Measurements from ENCODE around the gene LRP1B.
"Not testable (repeated sequence)": the region's sequence is repeated elsewhere in the genome, so short reads cannot be mapped to it uniquely, and the experiment has no call there.

Gene LRP1B

GRCh38 chr2:142100970-142101369 is 29.8 kb downstream of the LRP1B start:
- H3K27ac ChIP-seq (ENCODE audit: low read length), result no peak overlapping the region
- H3K27me3 ChIP-seq (ENCODE audit: low read depth, low read length), result no peaks in the 10 kb centered on the region
- H3K36me3 ChIP-seq (ENCODE audit: control insufficient read depth in 1 of 2, insufficient read depth in 2 of 2, low read length in 2 of 2), result no peaks in the 10 kb centered on the region
- H3K4me3 ChIP-seq (ENCODE audit: low read depth in 1 of 2, low read length in 2 of 2), result no peak overlapping the region
- H3K9me3 ChIP-seq (ENCODE audit: control insufficient read depth in 1 of 2, low read length in 2 of 2), result no peaks in the 10 kb centered on the region
- no peaks in the 10 kb centered on the region for H3K4me1 ChIP-seq (ENCODE audit: control insufficient read depth in 1 of 2, insufficient read depth in 2 of 2, low read length in 2 of 2)

DNA sequence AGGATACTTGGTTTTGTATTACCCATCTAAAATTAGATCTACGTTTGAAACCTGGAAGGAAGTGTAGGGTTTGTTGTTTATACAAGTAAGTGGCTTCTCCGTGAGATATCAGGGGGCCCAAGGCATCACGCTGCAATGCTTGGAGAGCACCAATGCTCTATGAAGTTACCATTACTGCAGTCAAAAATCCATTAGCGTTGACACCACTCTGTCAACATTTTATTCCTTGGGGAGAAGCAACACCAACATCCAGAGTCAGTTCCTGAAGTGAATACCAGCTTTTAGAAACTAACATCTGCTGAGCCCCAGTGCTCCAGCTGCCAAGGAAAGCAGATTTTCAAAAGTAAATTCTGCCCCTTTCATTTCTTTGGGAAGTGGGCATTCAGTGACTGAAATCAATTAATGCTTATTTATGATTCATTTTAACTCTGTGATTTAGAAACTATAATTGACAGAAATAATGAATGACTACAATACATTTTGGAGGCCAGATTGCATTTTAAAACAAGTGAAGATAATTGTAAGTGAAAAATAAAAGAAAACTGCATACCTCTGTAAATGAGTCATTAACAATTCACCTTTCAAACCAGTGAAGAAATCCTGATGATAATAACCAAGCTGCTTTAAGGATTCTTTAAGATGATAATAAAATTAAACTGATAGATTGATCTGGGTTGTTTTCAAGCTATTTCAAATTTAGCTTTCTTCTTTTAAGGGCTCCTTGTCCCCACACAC is 30.5 kb downstream of the LRP1B start:
- no peaks in the 10 kb centered on the region for H3K9me3 ChIP-seq (ENCODE audit: control insufficient read depth in 1 of 2, low read length in 2 of 2)
- H3K4me3 ChIP-seq (ENCODE audit: low read depth in 1 of 2, low read length in 2 of 2), result no peak overlapping the region
- H3K4me1 ChIP-seq (ENCODE audit: control insufficient read depth in 1 of 2, insufficient read depth in 2 of 2, low read length in 2 of 2), result no peaks in the 10 kb centered on the region
- H3K27ac ChIP-seq (ENCODE audit: low read length), result no peak overlapping the region
- no peaks in the 10 kb centered on the region for H3K27me3 ChIP-seq (ENCODE audit: low read depth, low read length)
- no peaks in the 10 kb centered on the region for H3K36me3 ChIP-seq (ENCODE audit: control insufficient read depth in 1 of 2, insufficient read depth in 2 of 2, low read length in 2 of 2)

DNA sequence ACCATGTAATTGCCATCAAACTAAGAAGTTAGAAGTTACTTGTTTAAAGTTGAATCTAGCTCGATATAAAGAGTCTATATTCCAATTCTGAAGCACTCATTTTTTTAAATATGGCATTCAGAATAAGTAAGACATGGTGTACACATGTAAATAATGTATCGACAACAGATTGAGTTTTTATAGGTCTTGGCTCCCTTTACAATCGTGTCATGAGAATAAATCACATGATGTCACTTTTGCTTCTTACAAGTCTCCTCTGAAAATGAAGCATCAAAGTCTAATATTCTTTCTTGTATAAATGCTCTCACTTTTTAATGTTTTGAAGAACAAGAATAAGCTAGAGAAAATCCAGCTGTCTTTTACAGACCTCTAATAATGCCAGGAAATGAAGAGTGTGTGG is 33.1 kb downstream of the LRP1B start:
- Histone ChIP-seq H3K36me3 (ENCODE audit: control insufficient read depth in 1 of 2, insufficient read depth in 2 of 2, low read length in 2 of 2) (no peaks in the 10 kb centered on the region), H3K9me3 (ENCODE audit: control insufficient read depth in 1 of 2, low read length in 2 of 2) (no peaks in the 10 kb centered on the region), H3K27ac (ENCODE audit: low read length) (no peak overlapping the region), H3K27me3 (ENCODE audit: low read depth, low read length) (no peaks in the 10 kb centered on the region), H3K4me1 (ENCODE audit: control insufficient read depth in 1 of 2, insufficient read depth in 2 of 2, low read length in 2 of 2) (no peaks in the 10 kb centered on the region), H3K4me3 (ENCODE audit: low read depth in 1 of 2, low read length in 2 of 2) (no peak overlapping the region)

GRCh38 chr2:142095647-142096046 is 35.2 kb downstream of the LRP1B start:
- Histone ChIP-seq H3K36me3 (ENCODE audit: control insufficient read depth in 1 of 2, insufficient read depth in 2 of 2, low read length in 2 of 2) (no peaks in the 10 kb centered on the region), H3K27me3 (ENCODE audit: low read depth, low read length) (no peaks in the 10 kb centered on the region), H3K27ac (ENCODE audit: low read length) (no peak overlapping the region)

DNA sequence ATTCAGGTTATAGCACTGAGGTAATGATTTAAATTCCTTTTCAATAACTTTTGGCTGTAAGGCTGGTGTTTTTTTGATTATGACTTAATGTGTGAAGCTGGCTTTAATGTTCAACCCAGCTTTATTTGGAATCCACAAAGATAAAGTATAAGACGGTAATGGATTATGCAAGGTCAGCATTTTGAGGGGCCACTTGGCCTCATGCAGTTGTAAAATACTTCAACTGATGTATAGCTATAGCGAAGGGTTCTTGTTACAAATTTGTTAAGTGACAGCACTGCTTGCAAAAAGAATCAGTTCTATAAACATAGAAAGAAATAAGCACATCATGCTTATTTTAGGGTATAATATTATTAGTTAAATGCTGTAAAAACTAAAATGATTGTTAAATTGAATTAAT is 36.6 kb downstream of the LRP1B start:
- no peaks in the 10 kb centered on the region for H3K9me3 ChIP-seq (ENCODE audit: control insufficient read depth in 1 of 2, low read length in 2 of 2)
- no peak overlapping the region for H3K4me3 ChIP-seq (ENCODE audit: low read depth in 1 of 2, low read length in 2 of 2)
- no peak overlapping the region for H3K27ac ChIP-seq (ENCODE audit: low read length)
- no peaks in the 10 kb centered on the region for H3K36me3 ChIP-seq (ENCODE audit: control insufficient read depth in 1 of 2, insufficient read depth in 2 of 2, low read length in 2 of 2)
- no peaks in the 10 kb centered on the region for H3K4me1 ChIP-seq (ENCODE audit: control insufficient read depth in 1 of 2, insufficient read depth in 2 of 2, low read length in 2 of 2)
- H3K27me3 ChIP-seq (ENCODE audit: low read depth, low read length), result no peaks in the 10 kb centered on the region

More at GRCh38 chr2:142095647-142096046, 35.2 kb downstream of the LRP1B start:
- no peak overlapping the region for H3K4me3 ChIP-seq (ENCODE audit: low read depth in 1 of 2, low read length in 2 of 2)
- H3K9me3 ChIP-seq (ENCODE audit: control insufficient read depth in 1 of 2, low read length in 2 of 2), result no peaks in the 10 kb centered on the region
- no peaks in the 10 kb centered on the region for H3K4me1 ChIP-seq (ENCODE audit: control insufficient read depth in 1 of 2, insufficient read depth in 2 of 2, low read length in 2 of 2)

DNA sequence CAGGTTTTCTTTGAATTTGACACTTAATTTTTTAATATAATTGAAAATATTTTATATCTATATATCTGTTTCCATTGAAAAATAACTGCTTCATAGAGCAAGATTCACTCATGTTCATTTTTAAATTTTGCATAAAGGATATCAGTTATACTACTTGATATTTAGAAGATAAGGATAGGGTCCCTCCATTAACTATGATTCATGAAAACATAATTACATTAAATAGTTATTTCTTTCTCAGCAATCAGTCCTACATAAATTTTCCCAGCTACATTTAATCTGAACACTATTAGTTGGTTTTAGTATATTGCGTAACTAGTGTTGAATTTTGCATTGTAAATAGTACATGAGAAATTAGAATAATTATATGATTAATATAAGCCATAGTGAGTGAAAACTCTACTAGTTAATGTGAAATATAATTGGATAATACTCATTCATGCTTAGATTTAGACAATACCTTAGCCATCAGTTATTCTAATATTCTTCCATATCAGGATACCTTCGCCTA is 42.7 kb downstream of the LRP1B start:
- Histone ChIP-seq H3K4me1 (ENCODE audit: control insufficient read depth in 1 of 2, insufficient read depth in 2 of 2, low read length in 2 of 2) (no peaks in the 10 kb centered on the region), H3K9me3 (ENCODE audit: control insufficient read depth in 1 of 2, low read length in 2 of 2) (no peaks in the 10 kb centered on the region), H3K4me3 (ENCODE audit: low read depth in 1 of 2, low read length in 2 of 2) (no peak overlapping the region), H3K36me3 (ENCODE audit: control insufficient read depth in 1 of 2, insufficient read depth in 2 of 2, low read length in 2 of 2) (no peaks in the 10 kb centered on the region), H3K27me3 (ENCODE audit: low read depth, low read length) (no peaks in the 10 kb centered on the region), H3K27ac (ENCODE audit: low read length) (no peak overlapping the region)

- not testable (repeated sequence) for H3K4me1 ChIP-seq (ENCODE audit: control insufficient read depth in 1 of 2, insufficient read depth in 2 of 2, low read length in 2 of 2); H3K27ac ChIP-seq (ENCODE audit: low read length); H3K4me3 ChIP-seq (ENCODE audit: low read depth in 1 of 2, low read length in 2 of 2); H3K27me3 ChIP-seq (ENCODE audit: low read depth, low read length); H3K9me3 ChIP-seq (ENCODE audit: control insufficient read depth in 1 of 2, low read length in 2 of 2); H3K36me3 ChIP-seq (ENCODE audit: control insufficient read depth in 1 of 2, insufficient read depth in 2 of 2, low read length in 2 of 2)
These were observed 43.2 kb downstream of the LRP1B start for GRCh38 chr2:142087585-142087984.

- Histone ChIP-seq H3K4me3 (ENCODE audit: low read depth in 1 of 2, low read length in 2 of 2) (no peak overlapping the region), H3K36me3 (ENCODE audit: control insufficient read depth in 1 of 2, insufficient read depth in 2 of 2, low read length in 2 of 2) (no peaks in the 10 kb centered on the region), H3K4me1 (ENCODE audit: control insufficient read depth in 1 of 2, insufficient read depth in 2 of 2, low read length in 2 of 2) (no peaks in the 10 kb centered on the region), H3K9me3 (ENCODE audit: control insufficient read depth in 1 of 2, low read length in 2 of 2) (no peaks in the 10 kb centered on the region), H3K27ac (ENCODE audit: low read length) (no peak overlapping the region), H3K27me3 (ENCODE audit: low read depth, low read length) (no peaks in the 10 kb centered on the region)
These were observed 48.4 kb downstream of the LRP1B start for GRCh38 chr2:142082368-142082767.

DNA sequence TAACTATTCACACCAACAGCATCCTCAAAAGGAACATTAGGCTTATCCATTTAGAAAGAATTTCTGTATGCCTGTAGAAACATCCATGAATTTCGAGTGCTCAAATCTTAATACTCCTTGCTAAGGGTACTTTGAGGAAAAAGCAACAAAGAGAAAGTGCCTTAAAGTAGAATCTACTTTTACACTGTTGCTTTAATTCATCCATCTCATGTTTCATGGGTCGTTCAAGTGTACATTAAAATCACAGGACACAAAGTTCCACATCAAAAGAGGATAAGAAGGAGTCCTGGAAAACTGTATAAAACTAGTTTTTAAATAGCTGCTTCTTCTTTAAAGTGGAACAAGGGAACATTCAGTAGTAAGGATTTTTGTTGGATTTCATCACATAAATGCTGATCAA is 54.5 kb downstream of the LRP1B start:
- Histone ChIP-seq H3K9me3 (ENCODE audit: control insufficient read depth in 1 of 2, low read length in 2 of 2) (no peaks in the 10 kb centered on the region), H3K4me1 (ENCODE audit: control insufficient read depth in 1 of 2, insufficient read depth in 2 of 2, low read length in 2 of 2) (no peaks in the 10 kb centered on the region), H3K4me3 (ENCODE audit: low read depth in 1 of 2, low read length in 2 of 2) (no peak overlapping the region), H3K36me3 (ENCODE audit: control insufficient read depth in 1 of 2, insufficient read depth in 2 of 2, low read length in 2 of 2) (no peaks in the 10 kb centered on the region), H3K27ac (ENCODE audit: low read length) (no peak overlapping the region), H3K27me3 (ENCODE audit: low read depth, low read length) (no peaks in the 10 kb centered on the region)

DNA sequence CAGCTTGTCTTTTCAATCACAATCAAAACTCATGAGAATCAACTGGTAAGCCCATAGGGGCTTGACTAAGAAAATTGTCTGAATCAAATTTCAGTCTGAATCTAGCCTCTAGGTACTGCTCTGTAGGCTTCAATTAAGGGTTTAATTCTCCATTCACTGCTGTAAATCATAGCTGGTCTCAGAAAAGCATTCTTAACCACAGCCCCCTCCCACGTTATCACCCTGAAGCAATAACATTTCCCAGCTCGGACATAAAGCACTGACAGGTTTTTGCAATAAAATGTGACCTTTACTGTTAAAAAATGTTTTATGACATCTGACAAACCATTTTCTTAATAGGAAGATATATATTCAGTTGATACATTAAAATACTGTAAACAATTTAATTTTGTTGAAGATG is 55.0 kb downstream of the LRP1B start:
- H3K4me3 ChIP-seq (ENCODE audit: low read depth in 1 of 2, low read length in 2 of 2), result no peak overlapping the region
- H3K9me3 ChIP-seq (ENCODE audit: control insufficient read depth in 1 of 2, low read length in 2 of 2), result no peaks in the 10 kb centered on the region
- H3K36me3 ChIP-seq (ENCODE audit: control insufficient read depth in 1 of 2, insufficient read depth in 2 of 2, low read length in 2 of 2), result no peaks in the 10 kb centered on the region
- H3K27ac ChIP-seq (ENCODE audit: low read length), result no peak overlapping the region
- H3K27me3 ChIP-seq (ENCODE audit: low read depth, low read length), result no peaks in the 10 kb centered on the region
- no peaks in the 10 kb centered on the region for H3K4me1 ChIP-seq (ENCODE audit: control insufficient read depth in 1 of 2, insufficient read depth in 2 of 2, low read length in 2 of 2)

GRCh38 chr2:142069251-142069888 is 61.4 kb downstream of the LRP1B start:
- no peaks in the 10 kb centered on the region for H3K36me3 ChIP-seq (ENCODE audit: control insufficient read depth in 1 of 2, insufficient read depth in 2 of 2, low read length in 2 of 2)
- H3K9me3 ChIP-seq (ENCODE audit: control insufficient read depth in 1 of 2, low read length in 2 of 2), result no peaks in the 10 kb centered on the region
- H3K4me1 ChIP-seq (ENCODE audit: control insufficient read depth in 1 of 2, insufficient read depth in 2 of 2, low read length in 2 of 2), result no peaks in the 10 kb centered on the region
- H3K4me3 ChIP-seq (ENCODE audit: low read depth in 1 of 2, low read length in 2 of 2), result no peak overlapping the region
- H3K27ac ChIP-seq (ENCODE audit: low read length), result no peak overlapping the region
- no peaks in the 10 kb centered on the region for H3K27me3 ChIP-seq (ENCODE audit: low read depth, low read length)

DNA sequence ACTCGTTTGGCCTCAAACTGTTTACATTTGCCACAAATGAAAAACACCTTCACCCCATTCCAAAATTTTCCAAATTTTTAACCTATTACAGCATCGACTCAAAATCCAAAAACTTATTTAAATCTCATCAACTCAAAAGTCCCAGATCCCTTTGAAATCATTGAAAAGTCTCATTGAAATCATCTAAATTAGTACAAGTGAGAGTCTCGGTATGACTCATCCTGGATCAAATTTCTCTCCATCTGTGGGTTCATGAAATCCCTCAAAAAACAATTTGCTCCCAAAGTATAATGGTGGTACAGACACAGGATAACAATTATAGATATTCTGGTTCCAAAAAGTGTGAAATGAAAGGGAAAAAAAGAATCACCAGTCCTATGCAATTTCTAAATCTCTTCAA is 65.1 kb downstream of the LRP1B start:
- Histone ChIP-seq H3K36me3 (ENCODE audit: control insufficient read depth in 1 of 2, insufficient read depth in 2 of 2, low read length in 2 of 2) (no peaks in the 10 kb centered on the region), H3K27me3 (ENCODE audit: low read depth, low read length) (no peaks in the 10 kb centered on the region), H3K27ac (ENCODE audit: low read length) (no peak overlapping the region), H3K4me1 (ENCODE audit: control insufficient read depth in 1 of 2, insufficient read depth in 2 of 2, low read length in 2 of 2) (no peaks in the 10 kb centered on the region), H3K9me3 (ENCODE audit: control insufficient read depth in 1 of 2, low read length in 2 of 2) (no peaks in the 10 kb centered on the region), H3K4me3 (ENCODE audit: low read depth in 1 of 2, low read length in 2 of 2) (no peak overlapping the region)

Data from muscle layer of duodenum (tissue), 2 donors.